BJ (cell line): ENCODE data around the gene NHS. TPM values are rescaled to one million over a fixed set of nuclear protein-coding genes. Genes with fewer than 3 reads are reported as not detected.
A peak's percentile ranks its signal among the peaks of the same experiment; 100 is the strongest.

ENCODE experiments used
- CTCF ChIA-PET: fragments of 350-600 bp; formaldehyde crosslinking; extraction: SDS; loops from one replicate; lab custom pipeline; 2021; ENCODE audit warnings: antibody characterized with exemption, inconsistent platforms; lab: Yijun Ruan, JAX
- POLR2A ChIA-PET: fragments of 300-600 bp; sonication (Branson Sonifier 250); formaldehyde crosslinking; extraction: SDS; loops from one replicate; lab custom pipeline; 2021; ENCODE audit warnings: antibody characterized with exemption; lab: Charles Lee
- DNase-seq: peaks from one replicate; pipeline ENCODE4 v3.0.0-alpha.2; 2011; ENCODE audit warnings: low read depth
- H3K27me3 ChIP-seq: 2 replicates; pipeline ENCODE4 v1.6.0; 2011; ENCODE audit warnings: low read length; ENCODE audit not compliant: control insufficient read depth, insufficient read depth
- H3K36me3 ChIP-seq: 2 replicates; pipeline ENCODE4 v1.5.1; 2011; ENCODE audit warnings: low read length; ENCODE audit not compliant: control insufficient read depth, insufficient read depth
- H3K4me3 ChIP-seq: 2 replicates; pipeline ENCODE4 v1.5.1; 2011; ENCODE audit warnings: low read depth, mild to moderate bottlenecking, control low read depth, low read length
- CTCF ChIP-seq: IDR thresholded peaks from 2 replicates; pipeline ENCODE4 v1.5.1; 2011; ENCODE audit warnings: low read depth, mild to moderate bottlenecking, control low read depth, inconsistent platforms, low read length, moderate library complexity; ENCODE audit not compliant: insufficient read depth
- polyA plus RNA-seq: library from polyadenylated mRNA; depleted of rRNA; stranded (reverse); fragments of >200 nt; gene quantifications from 2 replicates; pipeline ENCODE4 v1.2.3, GENCODE V29; 2011

NHS gene
- polyA plus RNA-seq, 1 experiment = 2.2 TPM

GRCh38 chrX:17373337-17373736 lies 1.7 kb upstream of the NHS start:
- no peak for DNase-seq
- Histone ChIP-seq H3K4me3 (no peak overlapping the region), H3K27me3 (no peaks in the 10 kb centered on the region), H3K36me3 (no peaks in the 10 kb centered on the region)
- POLR2A ChIA-PET = no interaction called here
- TF ChIP-seq CTCF = no peak
- CTCF ChIA-PET = no interaction called here

- POLR2A ChIA-PET = no interaction called here
- no peaks in the 10 kb centered on the region for H3K27me3 ChIP-seq
- DNase-seq = no peak
- no peak for TF ChIP-seq CTCF
- peak overlapping the region; percentile 74 for H3K4me3 ChIP-seq
- CTCF ChIA-PET = no interaction called here
- no peaks in the 10 kb centered on the region for H3K36me3 ChIP-seq
Measured at GRCh38 chrX:17375367-17375636, 302 bp downstream of the NHS start.

- H3K36me3 ChIP-seq = no peaks in the 10 kb centered on the region
- POLR2A ChIA-PET = no interaction called here
- CTCF ChIA-PET = no interaction called here
- no peak for DNase-seq
- peak overlapping the region; percentile 74 for H3K4me3 ChIP-seq
- no peaks in the 10 kb centered on the region for H3K27me3 ChIP-seq
- TF ChIP-seq CTCF = no peak
Measured at GRCh38 chrX:17375637-17376430, 834 bp downstream of the NHS start.

GRCh38 chrX:17376431-17377077 lies 1.6 kb downstream of the NHS start:
- TF ChIP-seq CTCF = no peak
- Histone ChIP-seq H3K4me3 (peak overlapping the region; percentile 74), H3K27me3 (no peaks in the 10 kb centered on the region), H3K36me3 (no peaks in the 10 kb centered on the region)
- DNase-seq = no peak
- POLR2A ChIA-PET = no interaction called here
- CTCF ChIA-PET = no interaction called here

GRCh38 chrX:17377091-17377717 lies 2.2 kb downstream of the NHS start:
- TF ChIP-seq CTCF = no peak
- H3K36me3 ChIP-seq = no peaks in the 10 kb centered on the region
- ChIA-PET CTCF (no interaction called here), POLR2A (no interaction called here)
- no peak for DNase-seq
- H3K4me3 ChIP-seq = peak overlapping the region; percentile 74
- no peaks in the 10 kb centered on the region for H3K27me3 ChIP-seq
